ENCODE measurements around the gene RPA3. TPM values are rescaled to one million over a fixed set of nuclear protein-coding genes. Genes with fewer than 3 reads are reported as not detected.
A peak's percentile ranks its signal among the peaks of the same experiment; 100 is the strongest.

The RPA3 gene
- total and polyA plus RNA-seq, 9 of the 15 experiments (the other 6 are each of a cell fraction or from before 2014, with no cell fraction given) = 68.5 to 265 (median 125) TPM

GRCh38 chr7:7640221-7641128 is 77.9 kb downstream of the RPA3 start, which contains the start of gene UMAD1 (continued):
- TF ChIP-seq AFF1 (IDR thresholded peaks at IDR 0.05; ENCODE audit: low read depth in 1 of 2, partially characterized antibody in 2 of 2) (peak in 1 of 2 experiments; percentile 45), ZZZ3 (IDR thresholded peaks at IDR 0.05) (peak; percentile 59; the same call in 1 of the 2 replicates), RFX5 (IDR thresholded peaks at IDR 0.05; ENCODE audit: low read depth, low read length) (0 out of 2 replicates have a peak, but pooled peaks have one; percentile 20), NFE2L1 (tag; IDR thresholded peaks at IDR 0.05; ENCODE audit: borderline replicate concordance, low read depth) (no peak), ZNF280B (CRISPR knock-in tag; IDR thresholded peaks at IDR 0.05) (no peak), ELF2 (CRISPR knock-in tag; IDR thresholded peaks at IDR 0.05) (peak; percentile 98), TSC22D4 (tag; IDR thresholded peaks at IDR 0.05) (no peak), SRF (CRISPR knock-in tag; IDR thresholded peaks at IDR 0.05) (0 out of 4 replicates have a peak, but pooled peaks of 1 of the 2 experiments have one; percentile 45), TEAD4 (IDR thresholded peaks at IDR 0.05; ENCODE audit: low read length) (peak; percentile 52), TEAD4 (CRISPR knock-in tag; IDR thresholded peaks at IDR 0.05; ENCODE audit: borderline replicate concordance) (no peak), RFX1 (IDR thresholded peaks at IDR 0.05) (peak; percentile 95), NEUROD1 (IDR thresholded peaks at IDR 0.05; ENCODE audit: borderline replicate concordance, low read depth, low read length, partially characterized antibody) (peak; percentile 34), KDM1A (IDR thresholded peaks at IDR 0.05) (no peak), CBFA2T3 (IDR thresholded peaks at IDR 0.05) (peak; percentile 25; the same call in 1 of the 2 replicates), MTF1 (CRISPR knock-in tag; IDR thresholded peaks at IDR 0.05; ENCODE audit: borderline replicate concordance) (no peak), ZNF511 (CRISPR knock-in tag; IDR thresholded peaks at IDR 0.05) (peak; percentile 63; the same call in 1 of the 2 replicates), KDM2B (CRISPR knock-in tag; IDR thresholded peaks at IDR 0.05) (0 out of 2 replicates have a peak, but pooled peaks have one; percentile 28), HNRNPLL (IDR thresholded peaks at IDR 0.05; ENCODE audit: low read depth, low read length, poor library complexity, severe bottlenecking) (peak; percentile 74), ARHGAP35 (IDR thresholded peaks at IDR 0.05; ENCODE audit: partially characterized antibody) (no peak), EP300 (IDR thresholded peaks at IDR 0.05; ENCODE audit: low read length) (peak; percentile 3; the same call in 1 of the 2 replicates), ZNF561 (CRISPR knock-in tag; conservative IDR thresholded peaks at IDR 0.05) (no peak), DPF2 (IDR thresholded peaks at IDR 0.05) (peak; percentile 65), DACH1 (IDR thresholded peaks at IDR 0.05; ENCODE audit: partially characterized antibody) (peak; percentile 96)
